GM21529 (cell line): ENCODE measurements around the gene ANO2.
A peak's percentile ranks its signal among the peaks of the same experiment; 100 is the strongest.

Source experiments
- ATAC-seq: cut with Tn5 transposase; IDR thresholded peaks from one replicate; pipeline ENCODE4 v1.9.1; 2021; ENCODE audit not compliant: unreplicated experiment

Gene ANO2

GRCh38 chr12:5784462-5785130 is 160.5 kb downstream of the ANO2 start:
- no peak for ATAC-seq

- ATAC-seq, result no peak
These were observed 161.7 kb downstream of the ANO2 start for GRCh38 chr12:5783289-5783920.

DNA sequence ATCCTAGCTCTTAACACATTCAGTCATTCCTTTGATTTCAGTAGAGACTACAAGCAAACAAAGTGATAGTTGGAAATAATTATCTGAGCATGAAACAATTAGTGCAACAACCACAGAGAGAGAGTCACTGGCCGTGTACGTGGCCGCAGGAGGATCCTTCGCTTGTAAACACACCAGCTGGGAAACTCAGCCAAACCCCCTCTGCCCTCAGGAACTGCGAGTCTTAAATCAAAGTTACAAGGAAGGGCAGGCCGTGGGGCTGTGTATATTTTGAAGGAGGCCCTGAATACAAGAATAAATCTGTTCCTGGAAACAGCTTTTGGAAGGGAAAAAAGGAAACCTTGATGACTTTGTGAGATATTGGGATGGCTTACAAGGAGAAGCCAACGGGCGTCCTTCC is 164.5 kb downstream of the ANO2 start:
- ATAC-seq, result no peak

DNA sequence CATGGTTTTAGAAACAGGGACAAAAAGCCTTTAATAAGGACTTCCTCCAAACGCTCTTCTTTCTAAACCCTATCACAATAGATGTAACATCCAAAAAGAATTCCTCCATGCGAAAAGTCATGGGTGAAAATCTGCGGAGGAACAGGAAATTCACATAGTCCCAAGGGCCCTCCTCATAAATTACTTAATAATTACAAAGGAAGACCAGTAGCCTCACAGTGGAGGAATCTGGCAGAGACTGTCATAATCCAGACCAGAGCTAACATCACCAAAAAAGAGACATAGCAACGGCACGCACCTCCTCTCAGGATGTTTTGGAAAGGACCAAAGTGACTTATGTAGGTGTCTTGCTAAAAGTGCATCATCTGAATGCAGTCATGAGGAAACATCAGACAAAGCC is 165.7 kb downstream of the ANO2 start:
- no peak for ATAC-seq

DNA sequence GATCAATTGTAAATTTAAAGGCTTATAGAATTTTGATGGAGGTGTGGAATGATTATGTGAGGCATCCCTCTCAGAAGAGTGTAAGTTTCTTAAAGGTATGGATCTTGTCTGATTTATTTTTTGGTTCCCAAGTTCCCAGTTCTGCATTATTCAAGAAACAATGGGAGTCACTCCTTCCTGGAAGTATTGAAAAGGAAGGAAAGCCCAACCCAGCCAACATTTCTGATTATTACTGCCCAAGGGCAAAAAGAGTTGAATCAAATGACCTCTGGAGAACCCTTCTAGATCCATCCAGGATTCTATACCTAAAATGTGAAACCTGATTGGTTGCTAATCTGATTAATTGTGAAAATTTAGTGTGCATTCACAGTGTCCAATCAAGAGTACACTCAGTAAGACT is 166.2 kb downstream of the ANO2 start:
- no peak for ATAC-seq

- ATAC-seq, result no peak
These were observed 167.6 kb downstream of the ANO2 start for GRCh38 chr12:5777451-5777850.

- no peak for ATAC-seq
These were observed 169.0 kb downstream of the ANO2 start for GRCh38 chr12:5776091-5776490.

GRCh38 chr12:5773550-5773949 is 171.5 kb downstream of the ANO2 start:
- ATAC-seq, result no peak

GRCh38 chr12:5771756-5772155 is 173.3 kb downstream of the ANO2 start:
- no peak for ATAC-seq

- no peak for ATAC-seq
These were observed 174.3 kb downstream of the ANO2 start for GRCh38 chr12:5770727-5771126.

DNA sequence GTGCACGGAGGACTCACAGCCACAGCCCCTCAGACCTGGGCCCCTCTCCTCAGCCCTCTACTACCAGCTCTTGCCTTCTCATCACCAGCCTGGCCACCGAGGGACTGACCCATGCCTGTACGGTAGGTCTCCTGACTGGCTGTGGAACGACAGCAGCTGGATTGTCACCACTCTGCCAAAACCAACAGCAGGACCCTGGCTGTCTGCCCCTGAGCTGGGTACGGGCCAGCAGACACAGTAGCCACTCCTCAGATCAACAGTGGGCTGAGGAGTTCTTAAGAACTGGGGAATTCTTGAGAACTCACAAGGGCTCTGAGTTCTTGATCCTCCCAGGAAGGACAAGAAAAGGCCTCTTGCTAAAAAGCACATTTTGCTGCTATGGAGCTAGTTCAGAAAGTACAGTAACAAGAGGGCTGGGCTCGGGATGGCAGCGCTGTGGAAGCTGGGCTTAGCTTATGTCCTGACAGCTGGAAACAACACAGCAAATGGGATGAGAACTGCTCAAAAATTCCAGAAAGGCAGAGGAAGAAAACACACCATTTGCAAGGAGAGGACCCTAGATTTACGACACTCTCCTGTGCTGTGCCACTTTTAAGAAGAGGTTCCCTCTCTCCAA is 176.4 kb downstream of the ANO2 start:
- ATAC-seq, result no peak

GRCh38 chr12:5768171-5768570 is 176.9 kb downstream of the ANO2 start:
- ATAC-seq, result no peak

- no peak for ATAC-seq
These were observed 186.7 kb downstream of the ANO2 start for GRCh38 chr12:5758347-5758746.

DNA sequence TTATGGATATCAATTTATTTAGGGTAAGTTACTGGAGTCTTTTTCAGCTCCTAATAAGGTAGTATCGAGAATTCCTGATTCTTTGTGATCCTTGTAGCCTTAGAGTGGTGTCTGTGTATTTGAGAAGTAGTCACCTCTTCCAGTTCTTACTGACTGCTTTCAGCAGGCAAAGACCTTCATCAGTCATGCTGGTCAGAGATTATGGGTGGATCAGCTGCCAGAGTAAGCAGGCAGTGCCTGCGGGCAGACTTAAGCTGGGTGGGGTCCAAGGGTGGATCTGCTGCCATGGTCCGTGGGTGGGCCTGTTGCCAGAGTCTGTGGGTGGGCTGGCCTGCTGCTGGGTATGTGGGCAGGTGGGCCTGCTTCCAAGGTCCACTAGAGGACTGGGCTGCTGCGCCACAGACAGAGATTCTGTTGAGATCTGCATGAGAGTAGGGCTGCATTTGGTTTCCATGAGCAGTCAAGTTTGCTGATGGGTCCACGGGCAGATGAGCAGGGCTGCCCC is 188.7 kb downstream of the ANO2 start:
- no peak for ATAC-seq

DNA sequence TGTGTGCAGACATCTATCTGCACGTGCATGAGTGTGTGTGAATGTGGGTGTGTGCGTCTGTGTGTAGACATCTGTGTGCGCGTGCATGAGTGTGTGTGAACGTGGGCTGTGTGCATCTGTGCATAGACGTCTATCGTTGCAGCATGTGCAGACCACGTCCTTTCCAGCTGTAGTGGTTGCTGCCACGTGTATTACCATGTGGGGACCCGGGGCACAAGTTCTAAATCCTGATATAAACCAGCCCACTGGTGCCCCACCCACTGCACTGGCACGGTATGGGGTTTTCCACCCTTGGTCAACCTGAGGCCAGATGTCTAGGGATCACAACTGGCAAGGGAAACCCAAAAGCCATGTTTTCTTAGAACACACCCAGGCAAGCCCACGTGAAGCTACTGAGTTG is 197.0 kb downstream of the ANO2 start:
- no peak for ATAC-seq

- ATAC-seq, result no peak
These were observed 198.1 kb downstream of the ANO2 start for GRCh38 chr12:5746917-5747316.

DNA sequence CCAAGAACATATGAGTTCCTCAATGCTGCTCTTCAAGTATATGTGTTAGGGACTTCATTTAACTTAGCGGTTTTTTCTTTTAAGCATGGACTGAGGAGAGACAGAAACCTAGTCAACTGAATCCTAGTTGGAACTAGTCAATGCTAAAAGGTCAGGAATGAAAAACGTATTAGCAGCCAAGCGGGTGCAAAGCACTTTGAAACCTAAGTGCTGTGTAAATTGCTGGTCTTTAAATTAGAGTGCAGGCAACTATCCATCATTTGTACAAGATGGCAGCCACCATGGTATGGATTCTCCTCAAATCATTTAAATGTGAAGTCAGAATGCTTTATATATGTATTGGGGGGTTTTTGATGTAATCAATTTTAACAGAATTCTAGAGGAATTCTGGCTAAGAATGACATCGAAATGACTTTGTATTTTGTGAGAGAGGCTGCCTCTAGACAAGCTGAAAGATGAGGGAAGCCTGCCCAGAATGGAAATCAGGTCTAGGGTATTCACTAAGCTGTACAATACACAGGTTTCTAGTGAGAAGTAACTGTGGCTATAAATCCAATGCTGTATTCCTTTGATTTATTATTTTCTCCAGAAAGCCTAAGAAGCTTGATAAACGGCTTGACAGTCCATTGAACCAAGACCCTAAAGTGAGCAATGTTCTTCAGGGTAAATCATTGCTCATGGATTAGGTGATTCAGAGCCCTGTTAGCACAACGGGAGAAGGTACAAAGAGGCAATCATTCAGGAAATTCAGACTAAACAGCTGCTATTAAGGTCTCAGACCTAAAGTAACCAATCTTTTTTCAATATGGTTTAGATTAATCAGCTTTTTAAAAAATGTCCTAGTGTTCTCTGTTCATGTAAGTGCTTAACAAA is 198.8 kb downstream of the ANO2 start:
- ATAC-seq, result no peak

DNA sequence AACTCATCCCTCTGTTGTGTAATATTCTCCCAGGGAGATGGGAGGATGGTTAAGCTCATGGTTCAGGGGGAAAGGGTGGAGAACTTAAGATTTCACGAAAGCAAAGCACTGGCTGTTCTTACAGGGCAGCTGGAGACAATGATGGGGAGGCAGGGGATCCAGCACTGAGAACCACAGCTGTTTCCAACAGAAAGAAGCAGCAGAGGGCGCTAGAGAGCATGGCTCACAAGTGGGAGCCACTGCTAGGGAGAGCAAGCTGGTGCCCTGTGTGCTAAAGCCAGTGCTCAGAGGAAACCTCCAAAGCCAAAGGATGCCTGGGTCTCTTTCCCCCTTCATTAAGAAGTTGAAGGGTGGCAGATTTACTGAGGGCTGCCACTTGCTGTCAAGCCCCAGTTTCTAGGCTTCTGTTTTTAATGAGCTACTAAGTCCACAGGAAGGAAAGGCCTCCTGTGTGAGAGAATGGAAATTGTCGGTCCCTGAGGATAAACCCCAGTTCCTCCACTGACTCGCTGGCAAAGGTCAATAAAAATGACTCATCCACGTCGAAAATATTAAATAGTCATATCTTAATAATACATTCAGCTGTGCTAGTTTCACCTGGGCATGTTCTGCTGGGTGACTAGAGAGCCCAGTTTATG is 199.7 kb downstream of the ANO2 start:
- ATAC-seq, result peak; percentile 67

- ATAC-seq, result no peak
These were observed 202.8 kb downstream of the ANO2 start for GRCh38 chr12:5742258-5742657.

GRCh38 chr12:5739917-5740316 is 205.1 kb downstream of the ANO2 start:
- ATAC-seq, result no peak

DNA sequence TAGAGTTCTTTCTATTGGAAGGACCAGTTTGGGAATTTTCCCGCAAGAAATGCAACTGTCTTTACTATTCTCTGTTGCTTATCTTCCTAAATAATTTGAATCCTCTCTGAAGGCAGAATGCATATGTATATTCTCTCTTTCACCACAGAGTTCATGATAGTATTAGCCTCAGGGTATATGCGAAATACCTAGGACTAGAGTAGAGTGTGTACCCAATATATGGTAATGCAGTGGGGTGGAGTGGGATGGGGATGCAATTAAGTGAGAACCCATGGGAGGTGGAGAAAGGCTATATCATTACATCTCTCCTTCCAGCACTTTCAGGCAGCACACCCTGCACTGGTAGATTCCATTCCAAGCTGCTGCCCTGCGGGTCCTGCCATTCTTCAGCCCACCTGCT is 207.3 kb downstream of the ANO2 start:
- ATAC-seq, result no peak
